ENCODE measurements around the gene SEC16B.

DNA sequence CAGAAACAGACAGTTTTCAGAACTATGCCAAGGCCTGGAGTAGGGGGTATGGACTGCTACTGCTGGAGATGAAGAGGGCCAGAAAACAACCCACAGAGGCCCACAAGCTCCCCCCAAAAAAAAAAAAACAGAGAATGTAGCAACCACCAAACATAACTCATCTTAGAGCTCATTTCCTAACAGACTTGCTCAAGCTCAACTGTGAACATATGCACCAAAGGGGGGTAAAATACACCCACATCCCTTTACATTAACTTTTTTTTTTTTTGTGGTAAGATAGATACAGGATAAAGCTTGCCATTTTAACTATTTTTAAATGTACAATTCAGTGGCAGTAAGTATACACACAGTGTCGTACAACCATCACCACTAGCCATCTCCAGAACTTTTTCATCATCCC, 36.0 kb downstream of the SEC16B start:
- TF ChIP-seq ZNF565 (CRISPR knock-in tag; conservative IDR thresholded peaks at IDR 0.05; ENCODE audit: low read depth): no peak
- no peak for TF ChIP-seq ESRRG (CRISPR knock-in tag; IDR thresholded peaks at IDR 0.05)
- TF ChIP-seq CSRNP3 (CRISPR knock-in tag; IDR thresholded peaks at IDR 0.05): no peak
- no peak for TF ChIP-seq ZFP30 (CRISPR knock-in tag; IDR thresholded peaks at IDR 0.05)
- TF ChIP-seq, protein P1, sequence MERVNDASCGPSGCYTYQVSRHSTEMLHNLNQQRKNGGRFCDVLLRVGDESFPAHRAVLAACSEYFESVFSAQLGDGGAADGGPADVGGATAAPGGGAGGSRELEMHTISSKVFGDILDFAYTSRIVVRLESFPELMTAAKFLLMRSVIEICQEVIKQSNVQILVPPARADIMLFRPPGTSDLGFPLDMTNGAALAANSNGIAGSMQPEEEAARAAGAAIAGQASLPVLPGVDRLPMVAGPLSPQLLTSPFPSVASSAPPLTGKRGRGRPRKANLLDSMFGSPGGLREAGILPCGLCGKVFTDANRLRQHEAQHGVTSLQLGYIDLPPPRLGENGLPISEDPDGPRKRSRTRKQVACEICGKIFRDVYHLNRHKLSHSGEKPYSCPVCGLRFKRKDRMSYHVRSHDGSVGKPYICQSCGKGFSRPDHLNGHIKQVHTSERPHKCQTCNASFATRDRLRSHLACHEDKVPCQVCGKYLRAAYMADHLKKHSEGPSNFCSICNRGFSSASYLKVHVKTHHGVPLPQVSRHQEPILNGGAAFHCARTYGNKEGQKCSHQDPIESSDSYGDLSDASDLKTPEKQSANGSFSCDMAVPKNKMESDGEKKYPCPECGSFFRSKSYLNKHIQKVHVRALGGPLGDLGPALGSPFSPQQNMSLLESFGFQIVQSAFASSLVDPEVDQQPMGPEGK (CRISPR knock-in tag; IDR thresholded peaks at IDR 0.05; ENCODE audit: borderline replicate concordance): no peak
